GM19035 (cell line): ENCODE measurements around the gene PPA2.

Source experiments
- ATAC-seq: cut with Tn5 transposase; IDR thresholded peaks from one replicate; pipeline ENCODE4 v1.9.1; 2021; ENCODE audit not compliant: unreplicated experiment

Gene PPA2

DNA sequence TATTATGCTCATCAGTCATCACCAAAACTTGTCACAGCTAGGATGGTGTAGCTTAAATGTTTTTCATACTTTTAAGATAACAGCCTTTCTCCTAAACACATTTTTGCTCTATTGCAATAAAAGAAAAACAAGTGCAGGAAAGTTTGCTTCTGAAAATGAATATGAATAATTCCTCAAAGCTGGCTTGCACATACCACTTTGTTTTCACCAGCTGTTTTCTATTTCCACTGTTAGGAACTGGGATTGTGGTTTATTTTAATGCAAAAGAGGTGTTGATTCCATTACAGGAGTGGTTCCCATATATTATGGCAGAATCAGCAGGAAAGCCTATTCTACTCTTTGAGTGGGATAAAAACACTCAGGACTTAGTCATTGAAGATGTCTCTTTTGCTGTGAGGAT lies 145.9 kb downstream of the PPA2 start:
- ATAC-seq, result no peak

DNA sequence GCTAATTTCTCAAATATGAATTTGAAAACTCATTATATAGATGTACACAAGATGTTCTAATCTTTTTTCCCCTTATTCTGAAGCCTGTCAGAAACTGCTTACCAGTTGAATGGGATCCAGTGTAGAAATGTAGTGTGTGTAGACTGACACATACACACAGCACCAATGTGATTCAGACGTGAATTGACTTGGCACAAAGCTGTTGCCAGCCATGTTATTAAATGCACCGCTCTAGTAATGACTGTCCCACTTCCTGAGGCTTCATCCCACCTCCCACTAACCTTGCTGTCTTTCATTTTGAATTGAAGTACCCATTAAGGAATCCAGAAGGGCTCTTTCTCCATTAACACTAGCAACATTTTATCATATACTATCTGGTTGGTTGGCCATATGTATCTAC lies 146.6 kb downstream of the PPA2 start:
- ATAC-seq, result no peak
